ENCODE measurements around the gene ASXL3.

GRCh38 chr18:33745151-33745795 is 167.3 kb downstream of the ASXL3 start:
- TF ChIP-seq, protein P1, sequence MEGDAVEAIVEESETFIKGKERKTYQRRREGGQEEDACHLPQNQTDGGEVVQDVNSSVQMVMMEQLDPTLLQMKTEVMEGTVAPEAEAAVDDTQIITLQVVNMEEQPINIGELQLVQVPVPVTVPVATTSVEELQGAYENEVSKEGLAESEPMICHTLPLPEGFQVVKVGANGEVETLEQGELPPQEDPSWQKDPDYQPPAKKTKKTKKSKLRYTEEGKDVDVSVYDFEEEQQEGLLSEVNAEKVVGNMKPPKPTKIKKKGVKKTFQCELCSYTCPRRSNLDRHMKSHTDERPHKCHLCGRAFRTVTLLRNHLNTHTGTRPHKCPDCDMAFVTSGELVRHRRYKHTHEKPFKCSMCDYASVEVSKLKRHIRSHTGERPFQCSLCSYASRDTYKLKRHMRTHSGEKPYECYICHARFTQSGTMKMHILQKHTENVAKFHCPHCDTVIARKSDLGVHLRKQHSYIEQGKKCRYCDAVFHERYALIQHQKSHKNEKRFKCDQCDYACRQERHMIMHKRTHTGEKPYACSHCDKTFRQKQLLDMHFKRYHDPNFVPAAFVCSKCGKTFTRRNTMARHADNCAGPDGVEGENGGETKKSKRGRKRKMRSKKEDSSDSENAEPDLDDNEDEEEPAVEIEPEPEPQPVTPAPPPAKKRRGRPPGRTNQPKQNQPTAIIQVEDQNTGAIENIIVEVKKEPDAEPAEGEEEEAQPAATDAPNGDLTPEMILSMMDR (optimal IDR thresholded peaks at IDR 0.05 in 1 of 3, IDR thresholded peaks at IDR 0.05 in 1 of 3, conservative IDR thresholded peaks at IDR 0.05 in 1 of 3; ENCODE audit: extremely low read depth in 1 of 3, insufficient read depth in 2 of 3, low read length in 3 of 3) = no peak
- no peak for TF ChIP-seq EZH2 (IDR thresholded peaks at IDR 0.05; ENCODE audit: low read length)
